Stimulated activated CD4-positive, alpha-beta T cell treated with anti-CD3 and anti-CD28 coated beads, TNF-alpha, amount 100 ng/mL, for 48 hours (primary cell): ENCODE results near the gene AR.

ENCODE experiments used
- DNase-seq, 3 donors: peaks; one replicate each; pipeline ENCODE4 v3.0.0-alpha.2; 2020; ENCODE audit warnings: low read depth in 3 of 3

Gene AR

DNA sequence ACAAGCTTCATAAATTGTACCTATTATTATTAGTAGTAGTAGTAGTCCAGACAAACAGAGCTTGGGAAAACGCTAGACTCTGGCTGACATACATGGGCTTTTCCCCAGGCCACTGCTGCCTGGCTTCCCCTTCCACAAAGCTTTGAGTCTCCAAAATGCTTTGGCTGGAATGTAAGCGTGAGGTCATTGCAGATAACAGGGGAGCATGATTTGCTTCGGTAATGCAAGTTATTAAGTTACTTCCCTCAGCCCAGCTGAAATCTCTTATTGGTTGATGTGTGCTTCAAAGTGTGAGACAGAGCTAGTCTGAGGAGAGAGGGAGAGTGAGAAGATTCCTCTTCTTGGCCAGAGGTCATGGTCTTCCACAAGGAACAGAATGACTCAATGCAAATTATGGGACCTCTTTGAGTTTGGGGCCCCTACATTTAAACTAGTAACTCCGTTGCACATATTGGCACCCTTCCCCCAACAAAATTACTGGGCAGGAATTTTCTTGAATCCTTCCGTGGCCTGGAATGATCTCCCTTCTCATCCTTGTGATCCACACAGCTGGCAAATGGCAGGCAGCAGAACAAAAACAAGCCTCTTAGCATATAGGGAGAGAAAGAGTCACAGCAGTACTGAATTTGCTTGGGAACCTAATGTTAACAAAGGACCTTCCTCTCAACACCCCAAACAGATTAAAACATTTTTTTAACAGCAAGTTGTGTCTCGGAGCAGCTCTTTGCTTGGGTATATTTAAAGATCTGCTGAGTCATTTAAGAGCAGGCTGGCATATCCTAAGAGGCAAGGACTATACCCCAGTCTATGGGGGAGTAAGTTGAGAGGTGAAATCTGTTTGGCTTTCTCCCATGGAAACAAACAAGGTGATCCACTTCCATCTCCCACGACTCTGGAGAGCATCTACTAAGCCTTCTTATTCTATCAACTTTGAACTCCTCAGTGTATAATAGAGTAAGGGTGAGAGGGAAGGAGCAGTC, 19.9 kb downstream of the AR start:
- DNase-seq, result no peak

- no peak for DNase-seq
These were observed 20.7 kb downstream of the AR start for GRCh38 chrX:67564475-67564874.

DNA sequence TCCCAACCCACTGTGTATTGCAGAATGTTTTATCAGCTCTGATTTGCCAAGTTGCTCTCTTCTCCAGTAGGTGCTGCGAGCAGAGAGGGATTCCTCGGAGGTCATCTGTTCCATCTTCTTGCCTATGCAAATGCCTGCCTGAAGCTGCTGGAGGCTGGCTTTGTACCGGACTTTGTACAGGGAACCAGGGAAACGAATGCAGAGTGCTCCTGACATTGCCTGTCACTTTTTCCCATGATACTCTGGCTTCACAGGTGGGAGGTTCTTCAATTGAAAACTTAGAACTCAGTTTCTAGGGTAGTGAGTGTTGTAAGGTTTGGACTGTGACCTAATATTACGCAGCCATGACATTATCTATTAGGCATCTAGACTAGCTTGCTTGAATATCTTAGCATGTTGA, 24.9 kb downstream of the AR start:
- no peak for DNase-seq

DNA sequence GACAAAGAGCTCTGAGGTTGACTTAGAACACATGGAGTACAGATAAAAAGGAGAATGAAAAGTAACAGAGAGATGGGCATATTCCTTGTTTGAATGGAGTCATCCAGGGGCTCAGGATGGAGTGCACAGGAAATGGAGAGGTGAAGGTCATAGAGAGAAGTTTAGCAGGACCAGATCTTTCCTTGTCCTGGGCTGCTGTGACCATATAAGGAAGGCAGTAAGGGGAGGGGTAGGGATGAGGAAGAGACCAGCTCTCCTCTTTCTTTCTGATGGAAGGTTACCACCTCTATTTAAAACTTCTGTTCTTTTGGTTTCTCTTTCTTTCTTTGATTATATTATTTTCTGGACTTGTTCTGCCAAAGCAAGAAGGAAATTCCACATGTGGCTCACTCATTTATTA, 27.0 kb downstream of the AR start:
- DNase-seq, result no peak

GRCh38 chrX:67574696-67575095, 30.9 kb downstream of the AR start:
- no peak for DNase-seq

DNA sequence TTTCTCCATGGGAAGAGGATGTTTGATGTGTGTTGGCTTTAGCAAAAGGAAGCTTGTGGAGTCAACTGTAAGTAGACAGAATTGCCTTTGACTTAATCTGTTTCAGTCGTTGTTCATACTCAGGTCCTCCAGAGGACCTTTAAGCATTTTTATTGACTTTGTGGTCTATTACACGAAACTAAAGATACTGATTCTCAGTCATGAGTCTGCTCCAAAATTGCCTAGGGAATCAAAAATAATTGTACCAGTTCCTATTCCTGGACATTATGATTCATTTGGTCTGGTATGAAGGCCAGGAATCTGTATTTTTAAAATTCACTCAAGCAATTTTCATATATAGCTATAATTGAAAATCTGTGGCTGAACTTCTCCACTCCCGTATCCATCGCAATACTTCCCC, 38.6 kb downstream of the AR start:
- no peak for DNase-seq

GRCh38 chrX:67583171-67583570, 39.4 kb downstream of the AR start:
- no peak for DNase-seq

DNA sequence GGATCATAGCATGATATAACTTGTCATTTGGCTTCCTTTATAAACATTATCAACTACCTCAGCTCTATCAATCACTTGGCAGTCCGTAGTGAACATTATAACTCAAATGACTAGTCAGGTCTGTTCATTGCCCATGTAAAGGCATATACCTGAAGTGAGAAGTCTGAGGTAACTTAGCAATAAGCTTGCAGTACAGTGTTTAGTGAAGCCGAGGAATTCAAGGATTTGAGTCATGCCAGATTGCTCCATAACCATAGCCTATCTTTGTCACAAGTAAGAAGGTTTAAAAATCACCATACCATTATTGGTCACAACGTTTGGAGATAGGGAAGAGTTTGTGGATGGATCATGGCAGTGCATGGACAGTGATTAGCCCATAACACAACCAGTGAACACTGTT, 41.6 kb downstream of the AR start:
- DNase-seq, result no peak

GRCh38 chrX:67587946-67588624, 44.3 kb downstream of the AR start:
- DNase-seq, result no peak

- no peak for DNase-seq
These were observed 53.3 kb downstream of the AR start for GRCh38 chrX:67596839-67597790.

- no peak for DNase-seq
These were observed 55.7 kb downstream of the AR start for GRCh38 chrX:67599532-67599931.

GRCh38 chrX:67601771-67602170, 58.0 kb downstream of the AR start:
- no peak for DNase-seq

GRCh38 chrX:67604979-67605703, 61.3 kb downstream of the AR start:
- no peak for DNase-seq

DNA sequence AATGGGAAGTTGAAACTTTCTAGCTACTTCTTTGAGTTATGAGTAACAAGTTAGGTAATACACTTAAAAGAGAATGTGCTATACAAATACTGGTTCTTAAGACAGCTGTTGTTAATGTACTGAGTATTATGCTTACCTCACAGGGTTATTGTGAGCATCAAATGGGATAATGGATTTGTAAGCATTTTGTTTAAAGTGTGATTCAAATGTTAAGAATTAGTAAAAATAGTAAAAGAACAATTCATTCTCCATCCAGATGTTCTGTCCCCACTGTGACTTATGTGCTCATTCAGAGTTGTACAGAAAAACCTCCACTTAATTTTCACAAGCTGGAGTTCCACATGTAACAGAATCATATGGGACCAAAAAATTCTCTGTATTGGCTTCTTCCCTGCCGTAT, 63.6 kb downstream of the AR start:
- DNase-seq, result no peak

- DNase-seq, result no peak
These were observed 66.5 kb downstream of the AR start for GRCh38 chrX:67610282-67610681.

GRCh38 chrX:67612231-67612630, 68.4 kb downstream of the AR start:
- no peak for DNase-seq

DNA sequence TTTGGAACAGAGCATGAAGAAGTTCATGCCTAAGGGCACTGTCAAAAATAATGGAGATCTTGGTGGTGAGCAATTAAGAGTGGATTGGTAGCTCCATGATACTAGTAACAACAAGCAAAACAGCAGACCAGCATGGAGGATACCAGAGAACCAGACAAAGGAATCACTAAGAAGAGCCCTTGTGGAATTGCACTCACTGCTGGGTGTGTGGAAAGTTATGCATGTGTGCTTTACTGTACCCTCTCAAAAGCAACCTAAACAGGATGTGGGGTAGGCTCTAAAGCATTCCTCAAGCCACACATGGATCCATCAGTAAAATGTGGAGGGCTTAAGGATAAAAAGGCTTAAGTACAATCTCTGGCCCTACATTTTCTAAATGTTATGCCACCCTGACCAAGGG, 69.5 kb downstream of the AR start:
- no peak for DNase-seq

DNA sequence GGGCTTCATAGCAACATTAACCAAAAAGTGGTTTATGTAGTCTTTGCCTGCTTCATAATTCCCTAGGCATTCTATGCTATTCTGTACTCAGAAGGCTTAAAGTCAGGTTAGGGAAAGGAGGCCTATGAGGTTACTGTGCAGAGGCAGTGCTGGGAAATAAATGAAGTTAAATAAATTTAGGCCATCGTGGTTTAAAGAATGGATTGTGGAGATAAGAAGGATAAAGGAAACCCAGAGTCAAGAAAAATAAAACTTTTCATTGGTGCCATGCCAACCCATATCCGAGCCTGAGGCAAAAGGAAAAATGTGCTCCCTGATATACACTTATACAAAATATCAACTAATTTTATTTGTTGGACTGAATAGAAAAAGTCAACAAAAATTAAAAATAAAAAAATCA, 70.2 kb downstream of the AR start:
- no peak for DNase-seq

GRCh38 chrX:67614423-67614822, 70.6 kb downstream of the AR start:
- no peak for DNase-seq

- DNase-seq, result no peak
These were observed 75.4 kb downstream of the AR start for GRCh38 chrX:67619253-67619652.

DNA sequence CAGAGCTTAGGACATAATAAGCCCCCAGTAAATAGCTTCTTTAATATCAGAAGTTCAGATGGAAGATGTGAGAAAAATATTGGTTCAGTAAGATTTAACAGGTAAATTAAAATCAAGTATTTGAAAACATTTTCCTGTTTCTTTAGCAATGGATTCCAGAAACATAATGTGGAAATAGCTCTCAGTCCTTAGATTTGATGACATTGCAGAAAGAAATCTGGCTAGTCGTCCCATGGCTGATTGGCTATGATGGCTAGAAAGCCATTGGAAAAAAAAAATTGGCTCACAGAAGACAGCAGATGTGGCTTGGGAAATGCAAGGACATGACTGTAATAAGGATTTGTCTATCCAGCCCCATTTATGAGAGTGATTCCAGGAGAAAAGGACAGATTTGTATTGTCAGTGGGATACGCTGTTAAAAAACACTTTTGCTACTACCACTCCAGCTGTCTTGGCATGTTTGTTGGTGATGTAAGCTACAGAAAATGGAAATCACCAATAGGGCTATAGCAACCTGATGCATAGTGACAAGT, 78.3 kb downstream of the AR start:
- DNase-seq, result no peak
